Measurements from ENCODE around the gene TLCD3B.

DNA sequence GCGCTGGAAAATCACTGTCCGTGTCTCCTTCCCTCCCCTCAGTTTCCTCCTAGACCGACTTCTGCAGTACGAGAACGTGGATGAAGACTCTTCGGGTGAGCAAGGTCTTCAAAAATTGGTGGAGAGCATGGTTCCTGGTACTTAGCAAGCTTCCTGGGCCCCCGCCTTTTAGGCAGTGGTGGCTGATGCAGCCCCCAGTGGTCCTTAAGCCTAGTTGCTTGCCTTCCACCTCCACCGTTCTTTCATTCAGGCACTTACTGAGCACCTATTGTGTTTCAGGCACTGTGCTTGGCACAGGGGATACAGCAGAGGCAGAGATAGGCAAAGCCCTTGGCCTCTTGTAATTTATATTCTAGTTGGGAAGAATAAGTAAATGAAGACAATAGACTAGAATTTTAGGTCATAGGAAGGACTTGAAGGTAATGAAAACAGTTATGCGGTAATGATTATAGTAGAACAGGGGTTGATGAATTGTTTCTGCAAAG lies 34.3 kb downstream of the TLCD3B start:
- TF ChIP-seq, protein P1, sequence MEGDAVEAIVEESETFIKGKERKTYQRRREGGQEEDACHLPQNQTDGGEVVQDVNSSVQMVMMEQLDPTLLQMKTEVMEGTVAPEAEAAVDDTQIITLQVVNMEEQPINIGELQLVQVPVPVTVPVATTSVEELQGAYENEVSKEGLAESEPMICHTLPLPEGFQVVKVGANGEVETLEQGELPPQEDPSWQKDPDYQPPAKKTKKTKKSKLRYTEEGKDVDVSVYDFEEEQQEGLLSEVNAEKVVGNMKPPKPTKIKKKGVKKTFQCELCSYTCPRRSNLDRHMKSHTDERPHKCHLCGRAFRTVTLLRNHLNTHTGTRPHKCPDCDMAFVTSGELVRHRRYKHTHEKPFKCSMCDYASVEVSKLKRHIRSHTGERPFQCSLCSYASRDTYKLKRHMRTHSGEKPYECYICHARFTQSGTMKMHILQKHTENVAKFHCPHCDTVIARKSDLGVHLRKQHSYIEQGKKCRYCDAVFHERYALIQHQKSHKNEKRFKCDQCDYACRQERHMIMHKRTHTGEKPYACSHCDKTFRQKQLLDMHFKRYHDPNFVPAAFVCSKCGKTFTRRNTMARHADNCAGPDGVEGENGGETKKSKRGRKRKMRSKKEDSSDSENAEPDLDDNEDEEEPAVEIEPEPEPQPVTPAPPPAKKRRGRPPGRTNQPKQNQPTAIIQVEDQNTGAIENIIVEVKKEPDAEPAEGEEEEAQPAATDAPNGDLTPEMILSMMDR (IDR thresholded peaks at IDR 0.05; ENCODE audit: insufficient read depth, low read depth, low read length): no peak
- no peak for TF ChIP-seq EZH2 (IDR thresholded peaks at IDR 0.05; ENCODE audit: insufficient read depth, low read length)
